ENCODE data around the gene GDF9.

DNA sequence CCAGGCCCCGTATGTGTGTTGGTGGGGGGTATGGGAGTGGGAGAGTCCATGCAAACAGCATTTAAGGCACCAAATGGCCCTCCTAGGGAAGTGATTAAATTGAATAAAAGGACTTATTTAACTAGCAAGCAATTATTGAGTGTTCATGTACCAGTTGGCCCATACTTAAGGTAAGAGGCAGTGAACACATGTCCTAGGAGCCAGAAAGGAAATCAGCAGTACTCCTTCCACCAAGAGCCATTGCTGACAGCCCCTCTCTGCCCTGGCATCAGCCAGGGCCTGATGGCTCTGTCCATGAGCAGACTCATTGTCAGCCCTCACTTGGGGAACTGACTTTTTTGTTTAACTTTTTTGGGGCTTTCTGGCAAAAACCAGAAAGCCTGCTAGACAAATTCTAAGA is 25.4 kb downstream of the GDF9 start:
- TF ChIP-seq, protein P1, sequence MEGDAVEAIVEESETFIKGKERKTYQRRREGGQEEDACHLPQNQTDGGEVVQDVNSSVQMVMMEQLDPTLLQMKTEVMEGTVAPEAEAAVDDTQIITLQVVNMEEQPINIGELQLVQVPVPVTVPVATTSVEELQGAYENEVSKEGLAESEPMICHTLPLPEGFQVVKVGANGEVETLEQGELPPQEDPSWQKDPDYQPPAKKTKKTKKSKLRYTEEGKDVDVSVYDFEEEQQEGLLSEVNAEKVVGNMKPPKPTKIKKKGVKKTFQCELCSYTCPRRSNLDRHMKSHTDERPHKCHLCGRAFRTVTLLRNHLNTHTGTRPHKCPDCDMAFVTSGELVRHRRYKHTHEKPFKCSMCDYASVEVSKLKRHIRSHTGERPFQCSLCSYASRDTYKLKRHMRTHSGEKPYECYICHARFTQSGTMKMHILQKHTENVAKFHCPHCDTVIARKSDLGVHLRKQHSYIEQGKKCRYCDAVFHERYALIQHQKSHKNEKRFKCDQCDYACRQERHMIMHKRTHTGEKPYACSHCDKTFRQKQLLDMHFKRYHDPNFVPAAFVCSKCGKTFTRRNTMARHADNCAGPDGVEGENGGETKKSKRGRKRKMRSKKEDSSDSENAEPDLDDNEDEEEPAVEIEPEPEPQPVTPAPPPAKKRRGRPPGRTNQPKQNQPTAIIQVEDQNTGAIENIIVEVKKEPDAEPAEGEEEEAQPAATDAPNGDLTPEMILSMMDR (IDR thresholded peaks at IDR 0.05): no peak
- TF ChIP-seq, protein P2, sequence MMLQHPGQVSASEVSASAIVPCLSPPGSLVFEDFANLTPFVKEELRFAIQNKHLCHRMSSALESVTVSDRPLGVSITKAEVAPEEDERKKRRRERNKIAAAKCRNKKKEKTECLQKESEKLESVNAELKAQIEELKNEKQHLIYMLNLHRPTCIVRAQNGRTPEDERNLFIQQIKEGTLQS (CRISPR knock-in tag; conservative IDR thresholded peaks at IDR 0.05): no peak
- TF ChIP-seq ZNF121 (CRISPR knock-in tag; IDR thresholded peaks at IDR 0.05) (no peak), SP1 (CRISPR knock-in tag; conservative IDR thresholded peaks at IDR 0.05) (no peak), NR1H2 (CRISPR knock-in tag; IDR thresholded peaks at IDR 0.05) (no peak), ATF2 (CRISPR knock-in tag; IDR thresholded peaks at IDR 0.05; ENCODE audit: borderline replicate concordance, low read depth) (no peak), NFE2L1 (CRISPR knock-in tag; IDR thresholded peaks at IDR 0.05) (no peak), SMAD4 (CRISPR knock-in tag; IDR thresholded peaks at IDR 0.05) (no peak), RELA (CRISPR knock-in tag; IDR thresholded peaks at IDR 0.05; ENCODE audit: borderline replicate concordance) (no peak), ATF1 (CRISPR knock-in tag; IDR thresholded peaks at IDR 0.05) (no peak), KAT7 (CRISPR knock-in tag; IDR thresholded peaks at IDR 0.05; ENCODE audit: borderline replicate concordance) (no peak)
- TF ChIP-seq, protein P3, sequence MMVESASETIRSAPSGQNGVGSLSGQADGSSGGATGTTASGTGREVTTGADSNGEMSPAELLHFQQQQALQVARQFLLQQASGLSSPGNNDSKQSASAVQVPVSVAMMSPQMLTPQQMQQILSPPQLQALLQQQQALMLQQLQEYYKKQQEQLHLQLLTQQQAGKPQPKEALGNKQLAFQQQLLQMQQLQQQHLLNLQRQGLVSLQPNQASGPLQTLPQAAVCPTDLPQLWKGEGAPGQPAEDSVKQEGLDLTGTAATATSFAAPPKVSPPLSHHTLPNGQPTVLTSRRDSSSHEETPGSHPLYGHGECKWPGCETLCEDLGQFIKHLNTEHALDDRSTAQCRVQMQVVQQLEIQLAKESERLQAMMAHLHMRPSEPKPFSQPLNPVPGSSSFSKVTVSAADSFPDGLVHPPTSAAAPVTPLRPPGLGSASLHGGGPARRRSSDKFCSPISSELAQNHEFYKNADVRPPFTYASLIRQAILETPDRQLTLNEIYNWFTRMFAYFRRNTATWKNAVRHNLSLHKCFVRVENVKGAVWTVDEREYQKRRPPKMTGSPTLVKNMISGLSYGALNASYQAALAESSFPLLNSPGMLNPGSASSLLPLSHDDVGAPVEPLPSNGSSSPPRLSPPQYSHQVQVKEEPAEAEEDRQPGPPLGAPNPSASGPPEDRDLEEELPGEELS (CRISPR knock-in tag; IDR thresholded peaks at IDR 0.05): no peak
- TF ChIP-seq, protein P4, sequence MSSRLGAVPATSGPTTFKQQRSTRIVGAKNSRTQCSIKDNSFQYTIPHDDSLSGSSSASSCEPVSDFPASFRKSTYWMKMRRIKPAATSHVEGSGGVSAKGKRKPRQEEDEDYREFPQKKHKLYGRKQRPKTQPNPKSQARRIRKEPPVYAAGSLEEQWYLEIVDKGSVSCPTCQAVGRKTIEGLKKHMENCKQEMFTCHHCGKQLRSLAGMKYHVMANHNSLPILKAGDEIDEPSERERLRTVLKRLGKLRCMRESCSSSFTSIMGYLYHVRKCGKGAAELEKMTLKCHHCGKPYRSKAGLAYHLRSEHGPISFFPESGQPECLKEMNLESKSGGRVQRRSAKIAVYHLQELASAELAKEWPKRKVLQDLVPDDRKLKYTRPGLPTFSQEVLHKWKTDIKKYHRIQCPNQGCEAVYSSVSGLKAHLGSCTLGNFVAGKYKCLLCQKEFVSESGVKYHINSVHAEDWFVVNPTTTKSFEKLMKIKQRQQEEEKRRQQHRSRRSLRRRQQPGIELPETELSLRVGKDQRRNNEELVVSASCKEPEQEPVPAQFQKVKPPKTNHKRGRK (CRISPR knock-in tag; IDR thresholded peaks at IDR 0.05; ENCODE audit: borderline replicate concordance): no peak
- TF ChIP-seq, protein P5, sequence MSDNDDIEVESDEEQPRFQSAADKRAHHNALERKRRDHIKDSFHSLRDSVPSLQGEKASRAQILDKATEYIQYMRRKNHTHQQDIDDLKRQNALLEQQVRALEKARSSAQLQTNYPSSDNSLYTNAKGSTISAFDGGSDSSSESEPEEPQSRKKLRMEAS (CRISPR knock-in tag; IDR thresholded peaks at IDR 0.05): no peak
